ENCODE data around the gene IL4I1.
A peak's percentile ranks its signal among the peaks of the same experiment; 100 is the strongest.

IL4I1 gene

GRCh38 chr19:49848938-49849337 is 47.7 kb downstream of the IL4I1 start:
- no peak for DNase-seq

DNA sequence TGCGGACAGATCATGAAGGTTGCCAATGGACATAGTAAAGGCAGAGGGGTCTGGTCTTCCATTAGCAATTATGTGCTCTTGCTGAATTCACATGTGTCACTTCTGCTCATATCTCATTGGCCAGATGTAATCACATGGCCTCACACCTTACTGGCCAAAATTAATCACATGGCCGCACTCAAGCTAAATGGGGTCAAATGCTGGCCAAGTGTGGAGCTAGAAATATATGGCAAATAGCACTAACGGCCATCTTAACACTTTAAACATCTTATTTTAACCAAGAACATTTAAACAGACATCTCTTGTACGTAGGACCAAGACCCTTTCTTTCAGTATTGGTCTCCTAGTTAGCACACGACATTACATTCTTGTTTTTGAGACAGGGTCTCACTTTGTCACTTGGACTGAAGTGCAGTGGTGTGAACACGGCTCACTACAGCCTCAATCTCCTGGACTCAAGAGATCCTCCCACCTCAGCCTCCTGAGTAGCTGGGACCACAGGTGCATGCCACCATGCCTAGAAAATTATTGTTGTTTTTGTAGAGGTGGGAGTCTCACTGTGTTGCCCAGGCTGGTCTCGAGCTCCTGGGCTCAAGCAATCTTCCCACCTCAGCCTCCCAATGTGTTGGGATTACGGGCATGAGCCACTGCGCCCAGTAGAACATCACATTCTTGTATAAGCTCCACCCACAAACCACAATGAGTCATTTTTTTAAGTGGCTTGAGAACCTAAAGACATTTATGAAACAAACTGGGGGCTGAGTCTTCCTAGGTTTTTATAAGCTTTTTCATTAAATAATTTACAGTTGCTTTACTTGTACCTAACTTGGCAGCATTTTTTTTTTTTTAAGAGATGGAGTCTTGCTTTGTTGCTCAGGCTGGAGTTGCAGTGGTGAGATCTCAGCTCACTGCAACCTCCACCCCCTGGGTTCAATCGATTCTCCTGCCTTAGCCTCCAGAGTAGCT is 48.7 kb downstream of the IL4I1 start:
- peak; percentile 54 for DNase-seq

DNA sequence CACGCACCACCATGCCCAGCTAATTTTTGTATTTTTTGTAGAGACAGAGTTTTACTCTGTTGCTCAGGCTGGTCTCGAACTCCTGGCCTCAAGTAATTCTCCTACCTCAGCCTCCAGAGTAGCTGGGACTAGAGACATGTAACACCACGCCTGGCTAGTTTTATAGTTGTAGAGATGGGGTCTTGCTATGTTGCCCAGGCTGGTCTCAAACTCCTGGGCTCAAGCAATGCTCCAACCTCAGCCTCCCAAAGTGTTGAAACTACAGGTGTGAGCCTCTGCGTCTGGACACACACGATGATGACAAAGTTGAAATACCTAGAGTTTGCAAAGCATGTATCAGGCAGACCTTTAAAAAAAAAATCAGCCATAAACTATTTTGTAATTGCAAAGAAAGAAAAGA is 50.3 kb downstream of the IL4I1 start:
- DNase-seq = no peak

DNA sequence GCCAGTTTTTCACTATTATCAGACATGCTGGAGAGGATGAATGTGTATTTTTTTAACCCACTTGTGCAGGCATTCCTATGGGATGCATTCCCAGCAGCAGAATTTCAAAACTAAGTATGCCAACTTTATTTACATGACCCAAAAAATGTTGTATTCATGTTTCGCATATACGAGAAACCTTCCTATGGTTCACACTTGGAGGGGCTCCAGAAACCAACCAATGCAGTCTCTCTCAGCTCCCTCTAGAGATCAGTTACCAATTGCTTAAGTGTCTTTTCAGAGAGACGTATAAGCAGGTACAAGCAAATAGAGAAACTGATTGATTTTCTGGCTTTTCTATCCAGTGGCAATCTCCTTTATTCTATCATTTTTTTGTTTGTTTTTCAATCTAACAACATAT is 51.3 kb downstream of the IL4I1 start:
- DNase-seq = no peak

DNA sequence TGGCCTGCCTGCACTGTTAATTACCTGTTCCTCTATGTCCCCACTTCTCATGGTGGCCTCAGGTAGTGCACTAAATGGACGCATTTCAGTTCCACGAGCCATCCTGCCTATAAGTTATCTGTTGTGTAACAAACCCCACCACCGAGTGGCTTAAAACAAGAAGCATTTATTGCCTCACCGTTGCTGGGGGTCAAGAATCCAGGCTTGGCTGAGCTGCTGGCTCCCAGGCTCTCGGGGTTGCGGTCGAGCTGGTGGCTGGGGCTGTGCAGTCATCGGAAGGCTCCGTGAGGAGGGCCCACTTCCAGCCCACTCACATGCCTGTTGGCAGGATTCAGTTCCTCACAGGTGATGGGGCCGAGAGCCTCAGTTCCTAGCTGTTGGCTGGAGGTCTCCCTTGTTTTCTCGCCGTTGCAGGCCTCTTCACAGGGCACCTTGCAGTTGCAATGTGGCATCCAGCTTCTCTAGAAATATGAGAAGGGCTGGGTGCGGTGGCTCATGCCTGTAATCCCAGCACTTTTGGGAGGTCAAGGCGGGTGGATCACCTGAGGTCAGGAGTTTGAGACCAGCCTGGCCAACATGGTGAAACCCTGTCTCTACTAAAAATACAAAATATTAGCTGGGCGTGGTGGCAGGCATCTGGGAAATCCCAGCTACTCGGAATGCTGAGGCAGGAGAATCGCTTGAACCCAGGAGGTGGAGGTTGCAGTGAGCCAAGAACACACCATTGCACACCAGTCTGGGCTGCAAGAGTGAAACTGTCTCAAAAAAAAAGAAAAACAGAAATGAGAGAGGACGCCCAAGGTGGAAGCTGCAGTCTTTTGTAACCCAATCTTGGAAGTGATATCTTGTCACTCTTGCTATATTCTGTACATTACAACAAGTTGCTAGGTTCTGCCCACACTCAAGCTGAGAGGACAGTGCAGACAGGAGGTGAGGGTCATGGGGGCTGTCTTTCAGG is 52.3 kb downstream of the IL4I1 start:
- no peak for DNase-seq

- no peak for DNase-seq
Observed at GRCh38 chr19:49843265-49843664, 53.4 kb downstream of the IL4I1 start.

DNA sequence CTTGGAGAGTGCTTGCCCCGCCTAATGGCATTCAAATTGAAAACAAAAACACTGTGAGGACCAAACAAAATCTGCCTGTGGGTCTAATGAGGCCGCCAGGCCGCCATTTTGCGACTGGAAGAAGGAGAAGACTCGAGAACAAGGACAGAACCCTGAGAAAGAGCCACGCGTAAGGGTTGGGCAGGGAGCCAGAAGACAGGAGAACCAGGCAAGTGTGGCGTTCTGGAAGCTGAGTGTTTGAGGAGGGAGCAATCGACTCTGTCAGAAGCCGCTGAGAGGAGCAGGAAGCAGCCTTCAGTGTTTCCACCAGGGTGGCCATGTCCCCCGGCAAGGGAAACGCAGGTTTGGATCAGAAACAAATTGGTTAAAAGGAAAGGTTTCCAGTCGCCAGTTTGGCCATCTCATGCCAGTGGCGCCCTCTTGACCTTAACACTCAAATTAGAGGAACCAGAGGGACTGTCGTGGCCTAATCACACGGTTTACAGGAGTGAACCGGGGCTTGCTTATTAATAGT is 55.9 kb downstream of the IL4I1 start:
- no peak for DNase-seq

DNA sequence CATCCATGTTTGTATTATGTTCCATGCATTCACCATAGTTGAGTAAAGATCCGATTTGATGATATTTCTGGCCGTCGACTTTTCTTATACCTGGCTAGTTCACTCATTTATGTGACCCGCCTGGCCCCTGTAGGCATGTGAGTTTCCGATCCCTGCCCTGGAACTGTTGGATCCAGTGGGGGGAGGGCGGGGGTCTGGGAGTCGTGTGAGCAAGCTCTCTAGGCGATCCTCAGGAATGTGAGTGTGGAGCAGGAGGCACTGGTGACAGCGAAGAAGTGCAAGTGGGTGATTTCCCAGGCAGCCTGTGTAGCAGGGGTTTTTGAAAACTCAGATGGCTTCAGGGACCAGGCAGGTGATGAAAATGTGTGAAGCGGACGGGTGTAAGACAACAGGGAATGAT is 56.4 kb downstream of the IL4I1 start:
- DNase-seq = no peak

- DNase-seq = no peak
Observed at GRCh38 chr19:49839713-49840112, 57.0 kb downstream of the IL4I1 start.
